KBM-7 (cell line): ENCODE results near the gene GJB5.
"Not testable (repeated sequence)": the region's sequence is repeated elsewhere in the genome, so short reads cannot be mapped to it uniquely, and the experiment has no call there.

ENCODE experiments used
- DNase-seq: peaks from one replicate; pipeline ENCODE4 v3.0.0-alpha.2; 2015
- in situ Hi-C: fragments of 300-500 bp; cut with MboI; formaldehyde crosslinking; loops from 2 replicates; pipeline ENCODE4 v1.14.3; 2020; ENCODE audit warnings: low sequenced_read_pairs, low pct_unique_long_range_greater_than_20kb, mixed read lengths

GJB5 gene

DNA sequence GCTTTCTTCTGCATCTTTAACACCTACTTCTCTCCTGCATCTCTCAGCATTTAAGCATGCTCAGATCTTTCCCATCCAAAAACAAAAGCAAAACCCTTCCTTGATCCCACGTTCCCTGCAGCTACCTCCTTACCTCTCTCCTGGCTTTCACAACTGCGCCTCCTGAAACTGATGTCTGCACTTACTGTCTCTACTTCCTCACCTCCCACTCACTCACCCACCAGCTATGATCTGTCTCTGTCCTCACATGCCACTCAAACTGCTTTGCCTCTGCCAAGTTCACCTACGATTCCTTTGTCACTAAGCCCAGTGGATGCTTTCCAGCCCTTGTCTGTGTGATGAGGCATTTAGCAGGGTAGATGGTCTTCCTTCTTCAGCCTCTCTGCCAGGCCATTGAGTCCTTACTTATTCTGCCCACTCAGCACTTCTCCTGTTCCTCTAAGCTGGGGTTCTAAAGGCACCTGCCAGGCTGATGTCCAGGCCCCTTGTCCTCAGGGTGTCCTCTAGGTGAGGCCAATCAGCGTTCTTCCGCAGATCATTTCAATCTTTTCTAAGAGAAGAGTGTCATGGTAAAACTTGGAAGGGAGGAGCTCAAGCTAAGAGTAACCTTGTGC is 16.2 kb downstream of the GJB5 start:
- in situ Hi-C loops = no loop called here

DNA sequence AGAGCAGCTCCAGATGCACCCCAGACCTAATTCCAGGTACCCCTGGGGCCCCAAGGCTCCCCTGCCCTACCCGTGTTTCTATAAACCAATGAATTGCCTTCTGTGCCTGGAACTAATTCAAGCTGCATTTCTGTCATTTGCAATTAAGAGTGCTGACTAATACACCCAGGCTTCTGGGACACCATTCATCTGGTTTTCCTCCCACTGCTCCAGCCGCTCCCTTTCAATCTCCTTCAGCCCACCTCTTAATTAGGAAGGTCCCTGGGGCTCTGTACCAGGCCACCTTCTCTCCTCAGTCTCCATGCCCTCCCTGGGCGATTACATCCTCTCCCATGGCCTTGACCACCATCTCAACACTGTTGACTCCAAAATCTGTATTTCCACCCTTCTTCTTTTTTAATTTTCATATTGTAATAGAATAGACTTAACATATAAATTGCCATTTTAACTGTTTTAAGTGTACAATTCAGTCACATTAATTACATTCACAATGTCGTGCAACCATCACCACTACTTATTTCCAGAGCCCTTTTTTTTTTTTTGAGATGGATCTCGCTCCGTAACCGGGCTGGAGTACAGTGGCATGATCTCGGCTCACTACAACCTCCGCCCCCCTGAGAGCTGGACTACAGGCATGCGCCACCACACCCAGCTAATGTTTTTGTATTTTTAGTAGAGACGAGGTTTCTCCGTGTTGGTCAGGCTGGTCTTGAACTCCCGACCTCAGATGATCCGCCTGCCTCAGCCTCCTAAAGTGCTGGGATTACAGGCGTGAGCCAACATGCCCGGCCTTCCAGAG is 16.9 kb downstream of the GJB5 start:
- in situ Hi-C loops = no loop called here
- DNase-seq = no peak

More for the DNA sequence above, 16.2 kb downstream of the GJB5 start:
- DNase-seq = no peak

DNA sequence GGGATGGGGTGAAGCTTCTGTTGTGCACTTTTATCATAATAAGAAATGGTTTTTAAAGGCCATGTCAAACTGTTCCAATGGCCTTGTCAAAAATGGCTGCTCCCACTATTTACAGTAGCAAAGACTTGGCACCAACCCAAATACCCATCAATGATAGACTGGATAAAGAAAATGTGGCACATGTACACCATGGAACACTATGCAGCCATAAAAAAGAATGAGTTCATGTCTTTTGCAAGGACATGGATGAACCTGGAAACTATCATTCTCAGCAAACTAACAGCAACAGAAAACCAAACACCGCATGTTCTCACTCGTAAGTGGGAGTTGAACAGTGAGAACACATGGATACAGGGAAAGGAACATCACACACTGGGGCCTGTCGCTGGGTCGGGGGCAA is 18.3 kb downstream of the GJB5 start:
- in situ Hi-C loops = not testable (repeated sequence)

DNA sequence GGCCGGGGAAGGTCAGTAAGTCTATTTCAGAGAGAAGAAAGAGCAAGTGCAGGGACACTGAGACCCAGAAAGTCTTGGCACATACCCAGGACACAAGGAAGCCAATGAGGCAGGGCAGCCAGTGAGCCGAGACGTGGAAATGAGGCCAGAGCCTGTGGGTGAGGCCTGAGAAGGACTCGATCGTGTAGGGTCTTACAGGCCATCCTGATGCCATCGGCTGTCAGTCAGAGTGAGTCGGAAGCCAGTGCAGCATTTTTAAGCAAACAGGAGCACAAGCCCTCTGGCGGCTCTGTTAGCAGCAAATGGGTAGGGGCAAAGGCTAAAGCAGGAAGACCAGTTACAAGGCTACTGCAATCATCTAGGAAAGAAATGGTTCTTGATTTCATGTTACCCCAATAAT is 20.1 kb downstream of the GJB5 start:
- DNase-seq = no peak
- in situ Hi-C loops = no loop called here

More for the DNA sequence above, 18.3 kb downstream of the GJB5 start:
- DNase-seq = not testable (repeated sequence)

DNA sequence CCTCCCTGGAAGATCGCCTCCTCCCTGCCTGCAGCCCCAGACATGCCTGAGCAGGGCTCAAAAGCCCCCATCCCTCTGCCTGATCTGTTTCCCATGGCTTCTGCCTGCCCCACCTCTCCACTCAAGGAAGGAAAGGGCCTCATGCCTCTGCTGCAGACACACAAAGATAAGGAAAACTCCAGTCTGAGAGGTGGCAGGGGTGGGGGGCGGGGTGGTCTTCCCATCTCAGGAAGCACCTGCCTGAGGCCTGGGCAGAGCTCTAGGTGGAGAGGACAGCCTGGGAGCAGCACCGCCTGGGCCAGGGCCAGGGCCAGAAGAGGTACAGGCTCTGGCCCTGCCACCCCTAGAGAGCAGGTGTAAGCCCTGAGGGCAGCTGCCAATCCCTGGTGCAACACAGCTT is 22.1 kb downstream of the GJB5 start:
- no peak for DNase-seq
- in situ Hi-C loops = no loop called here

DNA sequence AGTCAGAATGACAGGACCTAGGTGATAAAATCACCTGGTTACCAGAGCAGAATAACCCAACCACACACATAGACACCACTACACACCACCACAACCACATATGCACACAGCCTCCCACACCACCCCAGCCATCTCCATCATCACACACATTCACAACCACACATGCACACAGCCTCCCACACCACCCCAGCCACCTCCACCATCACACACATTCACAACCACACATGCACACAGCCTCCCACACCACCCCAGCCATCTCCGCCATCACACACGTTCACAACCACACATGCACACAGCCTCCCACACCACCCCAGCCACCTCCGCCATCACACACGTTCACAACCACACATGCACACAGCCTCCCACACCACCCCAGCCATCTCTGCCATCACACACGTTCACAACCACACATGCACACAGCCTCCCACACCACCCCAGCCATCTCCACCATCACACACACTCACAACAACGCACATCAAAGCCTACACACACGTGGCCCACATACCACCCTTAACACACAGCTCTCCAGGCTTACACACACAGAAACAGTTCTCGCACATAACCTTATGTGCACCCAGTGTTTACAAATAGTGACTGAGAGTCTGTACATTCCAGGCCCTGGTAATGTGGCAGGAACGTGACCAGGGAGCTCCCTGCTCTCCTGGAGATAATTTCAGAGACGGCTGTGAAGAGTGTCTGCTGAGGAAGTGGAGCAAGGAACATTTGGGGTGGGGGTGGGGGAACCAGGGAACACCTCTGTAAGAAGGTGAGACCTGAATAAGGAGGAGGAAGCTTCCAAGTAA is 22.9 kb downstream of the GJB5 start:
- no peak for DNase-seq
- in situ Hi-C loops = no loop called here

DNA sequence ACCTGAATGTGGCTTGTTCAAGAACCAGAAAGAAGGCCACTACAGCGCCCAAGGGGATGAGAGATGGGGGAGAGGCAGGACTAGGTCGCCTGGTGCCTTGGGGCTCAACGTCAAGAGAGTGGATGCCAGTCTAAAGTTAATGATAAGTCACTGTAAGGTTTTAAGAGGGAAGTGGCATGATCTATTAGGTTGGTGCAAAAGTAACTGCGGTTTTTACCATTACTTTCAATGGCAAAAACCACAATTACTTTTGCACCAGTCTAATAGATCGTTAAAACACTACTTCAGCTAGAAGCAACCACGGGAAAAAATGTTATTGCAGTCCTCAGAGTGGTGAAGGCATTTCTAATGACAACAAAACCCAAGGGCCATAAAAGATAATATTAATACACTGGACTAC is 23.5 kb downstream of the GJB5 start:
- no peak for DNase-seq
- in situ Hi-C loops = no loop called here

DNA sequence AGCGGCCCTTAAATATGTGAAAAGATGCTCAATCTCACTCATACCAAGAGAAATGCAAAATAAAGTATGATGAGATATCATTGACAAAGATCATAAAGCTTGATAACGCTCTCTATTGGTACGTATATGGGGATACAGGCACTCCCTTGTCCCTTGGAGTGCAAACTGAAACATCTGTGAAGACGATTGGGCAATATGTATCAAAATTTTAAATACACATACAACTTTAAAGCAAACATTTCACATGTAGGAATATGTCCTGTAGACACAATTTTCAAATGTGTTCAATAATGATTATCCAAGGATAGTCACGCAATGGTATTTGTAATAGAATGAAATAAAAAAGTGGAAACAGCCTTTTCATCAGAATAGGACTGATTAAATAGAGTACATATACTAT is 24.2 kb downstream of the GJB5 start:
- in situ Hi-C loops = no loop called here
- DNase-seq = no peak

DNA sequence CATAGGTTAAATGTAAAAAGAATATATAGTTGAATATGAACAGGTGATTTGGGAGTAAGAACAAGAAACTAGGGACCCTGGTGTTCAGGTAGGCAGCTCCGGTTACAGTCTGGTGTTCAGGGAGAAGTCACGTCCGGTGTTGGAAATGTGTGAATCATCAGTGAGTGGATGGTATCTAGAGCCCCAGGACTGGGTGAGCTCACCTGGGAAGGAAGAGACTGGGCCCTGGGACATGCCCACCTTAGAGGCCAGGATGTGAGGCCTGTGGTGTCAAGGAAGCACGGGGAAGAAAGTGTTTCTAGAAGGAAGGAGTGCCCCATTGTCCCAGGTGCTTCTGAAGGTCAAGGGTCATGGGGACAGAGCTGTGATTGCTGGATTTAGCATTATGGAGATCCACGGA is 24.7 kb downstream of the GJB5 start:
- in situ Hi-C loops = no loop called here
- DNase-seq = no peak

DNA sequence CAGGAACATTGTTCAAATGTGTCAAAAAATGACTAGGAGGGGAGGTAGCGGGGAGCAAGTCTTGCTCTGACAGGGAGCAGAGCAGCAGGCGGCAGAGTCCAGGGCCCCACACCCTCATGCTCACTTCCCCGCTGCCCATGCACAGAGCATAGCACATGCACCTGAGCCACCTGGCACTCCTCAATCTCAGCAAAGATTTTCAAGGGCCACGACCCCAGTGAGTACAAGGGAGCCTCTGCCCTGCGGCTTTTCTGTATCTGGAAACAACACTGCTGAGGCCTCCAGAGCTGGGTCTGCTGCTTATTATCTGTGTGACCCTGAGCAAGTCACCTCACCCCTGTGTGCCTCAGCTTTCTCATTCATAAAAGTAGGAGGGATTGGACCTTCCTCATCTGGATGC is 25.1 kb downstream of the GJB5 start:
- DNase-seq = no peak
- in situ Hi-C loops = no loop called here

DNA sequence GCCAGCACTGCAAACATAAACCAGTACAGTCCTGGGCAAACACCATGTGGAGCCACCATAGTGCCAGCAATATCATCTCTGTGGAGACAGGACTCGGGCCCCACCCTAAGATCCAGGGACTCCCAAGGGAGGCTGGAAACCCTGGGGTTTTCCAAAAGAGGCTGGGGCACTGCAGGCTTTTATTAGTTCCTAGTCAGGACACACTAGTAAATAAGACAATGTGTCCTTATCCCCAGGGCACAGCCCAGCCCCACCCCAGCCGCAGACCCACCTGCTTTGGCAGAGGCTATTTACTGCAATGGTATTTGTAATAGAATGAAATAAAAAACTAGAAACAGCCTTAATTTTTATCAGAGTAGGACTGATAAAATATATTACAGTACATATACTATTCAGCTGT is 25.7 kb downstream of the GJB5 start:
- in situ Hi-C loops = no loop called here
- DNase-seq = no peak

DNA sequence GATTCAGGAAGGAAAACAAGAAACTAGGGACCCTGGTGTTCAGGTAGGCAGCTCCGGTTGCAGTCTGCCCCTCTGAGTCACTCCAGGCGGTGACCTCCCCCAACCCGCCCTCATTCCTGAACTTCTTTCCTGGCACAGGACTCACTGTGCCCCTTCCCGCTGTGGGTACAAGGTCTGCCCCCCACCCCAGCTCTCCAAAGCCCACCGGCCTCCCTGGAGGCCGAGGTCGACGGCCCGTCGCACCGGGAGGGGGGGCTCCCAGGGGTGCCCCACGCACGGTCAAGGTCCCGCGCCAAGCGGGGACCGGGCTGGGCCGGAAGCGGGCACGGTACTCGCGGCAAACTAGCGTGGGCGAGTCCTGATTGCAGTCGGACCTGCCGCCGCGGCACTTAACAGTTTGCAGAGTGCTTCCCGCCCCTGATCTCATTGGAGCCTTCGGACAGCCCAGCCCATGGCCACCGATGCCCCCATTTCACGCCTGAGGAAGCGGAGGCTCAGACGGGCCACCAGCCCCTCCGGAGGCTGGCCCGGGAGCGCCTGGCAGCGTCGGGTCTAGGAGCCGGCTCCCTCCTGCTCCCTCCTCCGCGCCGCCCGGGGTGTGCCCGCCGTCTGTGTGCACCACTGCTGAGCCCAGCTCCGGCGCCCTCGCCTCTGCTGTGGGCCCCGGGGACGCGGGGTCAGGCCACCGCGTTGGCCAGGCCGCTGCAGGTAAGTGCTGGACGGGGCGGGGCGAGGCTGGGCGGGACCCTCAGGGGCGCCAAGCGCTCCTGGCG is 26.4 kb downstream of the GJB5 start, which contains the start of gene GJB3:
TSS of gene GJB3 (plus strand) at position 144 of the 773 bp plus-strand sequence. CDS start 3,549 bp downstream, outside the sequence.
- in situ Hi-C loops = no loop called here
- no peak for DNase-seq

DNA sequence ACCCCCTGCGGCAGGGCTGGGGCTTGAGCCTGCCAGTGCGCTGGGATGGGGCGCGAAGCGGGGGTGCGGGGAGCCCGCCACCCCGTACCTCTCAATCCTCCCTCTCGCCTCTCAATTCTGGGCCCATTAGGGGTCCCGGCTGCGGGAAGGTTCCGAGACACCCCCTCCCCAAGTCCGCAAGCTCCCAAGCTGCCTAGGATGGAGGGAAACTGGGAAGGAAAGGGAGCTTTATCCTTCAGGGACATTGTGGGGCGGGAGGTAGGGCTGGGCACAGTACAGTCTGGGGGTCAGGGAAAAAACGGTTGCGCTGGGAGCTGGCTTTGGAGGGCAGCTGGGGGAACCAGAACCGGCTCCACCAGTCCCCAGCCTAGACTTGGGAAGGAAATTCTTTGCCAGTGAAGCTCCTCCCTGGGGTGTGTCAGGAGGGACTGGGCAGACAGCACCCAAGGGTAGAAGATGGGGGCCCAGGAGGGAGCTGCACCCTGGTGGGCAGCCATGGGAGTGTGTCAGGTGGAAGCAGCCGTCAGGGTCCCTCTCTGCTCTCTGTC is 27.1 kb downstream of the GJB5 start:
- in situ Hi-C loops = no loop called here

DNA sequence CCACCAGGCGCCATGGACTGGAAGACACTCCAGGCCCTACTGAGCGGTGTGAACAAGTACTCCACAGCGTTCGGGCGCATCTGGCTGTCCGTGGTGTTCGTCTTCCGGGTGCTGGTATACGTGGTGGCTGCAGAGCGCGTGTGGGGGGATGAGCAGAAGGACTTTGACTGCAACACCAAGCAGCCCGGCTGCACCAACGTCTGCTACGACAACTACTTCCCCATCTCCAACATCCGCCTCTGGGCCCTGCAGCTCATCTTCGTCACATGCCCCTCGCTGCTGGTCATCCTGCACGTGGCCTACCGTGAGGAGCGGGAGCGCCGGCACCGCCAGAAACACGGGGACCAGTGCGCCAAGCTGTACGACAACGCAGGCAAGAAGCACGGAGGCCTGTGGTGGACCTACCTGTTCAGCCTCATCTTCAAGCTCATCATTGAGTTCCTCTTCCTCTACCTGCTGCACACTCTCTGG is 29.9 kb downstream of the GJB5 start:
- in situ Hi-C loops = no loop called here

More for the DNA sequence above, 27.1 kb downstream of the GJB5 start:
- no peak for DNase-seq

DNA sequence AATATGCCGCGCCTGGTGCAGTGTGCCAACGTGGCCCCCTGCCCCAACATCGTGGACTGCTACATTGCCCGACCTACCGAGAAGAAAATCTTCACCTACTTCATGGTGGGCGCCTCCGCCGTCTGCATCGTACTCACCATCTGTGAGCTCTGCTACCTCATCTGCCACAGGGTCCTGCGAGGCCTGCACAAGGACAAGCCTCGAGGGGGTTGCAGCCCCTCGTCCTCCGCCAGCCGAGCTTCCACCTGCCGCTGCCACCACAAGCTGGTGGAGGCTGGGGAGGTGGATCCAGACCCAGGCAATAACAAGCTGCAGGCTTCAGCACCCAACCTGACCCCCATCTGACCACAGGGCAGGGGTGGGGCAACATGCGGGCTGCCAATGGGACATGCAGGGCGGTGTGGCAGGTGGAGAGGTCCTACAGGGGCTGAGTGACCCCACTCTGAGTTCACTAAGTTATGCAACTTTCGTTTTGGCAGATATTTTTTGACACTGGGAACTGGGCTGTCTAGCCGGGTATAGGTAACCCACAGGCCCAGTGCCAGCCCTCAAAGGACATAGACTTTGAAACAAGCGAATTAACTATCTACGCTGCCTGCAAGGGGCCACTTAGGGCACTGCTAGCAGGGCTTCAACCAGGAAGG is 30.5 kb downstream of the GJB5 start:
- DNase-seq = no peak
- in situ Hi-C loops = no loop called here

More for the DNA sequence above, 29.9 kb downstream of the GJB5 start:
- DNase-seq = peak; percentile 20

DNA sequence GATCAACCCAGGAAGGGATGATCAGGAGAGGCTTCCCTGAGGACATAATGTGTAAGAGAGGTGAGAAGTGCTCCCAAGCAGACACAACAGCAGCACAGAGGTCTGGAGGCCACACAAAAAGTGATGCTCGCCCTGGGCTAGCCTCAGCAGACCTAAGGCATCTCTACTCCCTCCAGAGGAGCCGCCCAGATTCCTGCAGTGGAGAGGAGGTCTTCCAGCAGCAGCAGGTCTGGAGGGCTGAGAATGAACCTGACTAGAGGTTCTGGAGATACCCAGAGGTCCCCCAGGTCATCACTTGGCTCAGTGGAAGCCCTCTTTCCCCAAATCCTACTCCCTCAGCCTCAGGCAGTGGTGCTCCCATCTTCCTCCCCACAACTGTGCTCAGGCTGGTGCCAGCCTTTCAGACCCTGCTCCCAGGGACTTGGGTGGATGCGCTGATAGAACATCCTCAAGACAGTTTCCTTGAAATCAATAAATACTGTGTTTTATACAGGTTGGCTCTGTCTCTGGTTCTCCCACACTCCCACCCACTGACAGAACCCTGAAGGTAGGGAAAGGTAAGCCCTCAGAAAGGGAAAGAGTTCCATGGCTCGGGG is 31.1 kb downstream of the GJB5 start:
- in situ Hi-C loops = no loop called here
- no peak for DNase-seq

DNA sequence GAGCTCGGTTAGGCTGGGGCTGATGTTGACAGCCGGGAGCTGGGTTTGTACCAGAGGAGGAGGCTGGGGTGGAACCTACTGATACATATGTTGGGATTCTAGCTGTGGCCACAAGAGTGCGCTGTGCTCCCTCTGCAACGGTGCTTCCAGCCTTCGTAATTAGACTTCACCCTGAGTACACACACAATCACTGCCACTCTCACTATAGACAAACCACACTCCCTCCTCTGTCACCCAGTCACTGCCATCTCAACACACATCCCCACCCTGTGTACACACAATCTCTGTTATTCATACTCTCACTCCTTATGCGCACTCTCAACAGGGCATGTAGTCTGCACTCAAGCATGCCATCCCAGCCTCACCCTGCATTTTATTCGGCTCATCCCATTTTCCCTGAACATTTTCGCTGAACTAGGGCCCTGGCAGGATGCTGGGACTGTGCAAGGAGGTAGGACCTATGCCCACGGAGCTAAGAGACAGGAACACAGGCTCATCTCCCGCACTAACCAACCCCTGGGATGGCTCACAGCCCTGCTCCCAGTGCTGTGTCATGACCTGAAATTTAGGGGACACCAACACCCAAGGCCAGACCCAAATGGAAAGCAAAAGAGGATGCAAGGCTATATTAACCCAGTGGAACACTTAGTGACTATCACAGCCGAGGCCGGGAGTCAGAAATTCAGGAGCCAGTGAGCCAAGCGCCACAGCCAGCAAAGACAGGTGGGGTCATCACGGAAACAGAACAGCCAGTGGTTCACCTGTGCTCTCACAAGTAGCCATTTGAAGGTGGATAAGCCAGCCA is 31.9 kb downstream of the GJB5 start:
- DNase-seq = peak; percentile 69
- in situ Hi-C loops = no loop called here
